Karpas-422 (cell line): ENCODE data around the gene IRGQ. TPM values are rescaled to one million over a fixed set of nuclear protein-coding genes. Genes with fewer than 3 reads are reported as not detected.
"Not testable (repeated sequence)": the region's sequence is repeated elsewhere in the genome, so short reads cannot be mapped to it uniquely, and the experiment has no call there.

Source experiments
- DNase-seq: peaks from one replicate; pipeline ENCODE4 v3.0.0-alpha.2; 2015
- H2AFZ ChIP-seq: fragments of 200-600 bp; sonication (generic); 2 replicates; pipeline ENCODE4 v1.6.1; 2014; ENCODE audit warnings: antibody characterized with exemption, low read length, mixed read lengths
- H3K27ac ChIP-seq: fragments of 200-600 bp; sonication (generic); 2 replicates; pipeline ENCODE4 v1.5.1; 2014; ENCODE audit warnings: mild to moderate bottlenecking, low read length, moderate library complexity
- H3K27me3 ChIP-seq: fragments of 200-600 bp; sonication (generic); 2 replicates; pipeline ENCODE4 v1.6.1; 2014; ENCODE audit warnings: low read length, mixed read lengths
- H3K36me3 ChIP-seq: fragments of 200-600 bp; sonication (generic); 2 replicates; pipeline ENCODE4 v1.6.1; 2014; ENCODE audit warnings: low read length, mixed read lengths; ENCODE audit not compliant: insufficient read depth
- H3K4me1 ChIP-seq: fragments of 200-600 bp; sonication (generic); 2 replicates; pipeline ENCODE4 v1.6.1; 2014; ENCODE audit warnings: mild to moderate bottlenecking, low read length, mixed read lengths
- H3K4me2 ChIP-seq: fragments of 200-600 bp; sonication (generic); 2 replicates; pipeline ENCODE4 v1.6.1; 2014; ENCODE audit warnings: low read length, low read depth, mild to moderate bottlenecking; ENCODE audit not compliant: poor library complexity, severe bottlenecking
- H3K4me3 ChIP-seq: fragments of 200-600 bp; sonication (generic); 2 replicates; pipeline ENCODE4 v1.5.1; 2014; ENCODE audit warnings: mild to moderate bottlenecking, antibody characterized with exemption, low read length, mixed read lengths
- H3K79me2 ChIP-seq: fragments of 200-600 bp; sonication (generic); 2 replicates; pipeline ENCODE4 v1.6.1; 2014; ENCODE audit warnings: mild to moderate bottlenecking, low read length, mixed read lengths
- H3K9ac ChIP-seq: fragments of 200-600 bp; sonication (generic); 2 replicates; pipeline ENCODE4 v1.6.0; 2014; ENCODE audit warnings: low read length
- H3K9me2 ChIP-seq: fragments of 200-600 bp; sonication (generic), shearing (Covaris generic); replicated peaks from 2 replicates; pipeline ENCODE4 v1.6.0; 2014; ENCODE audit warnings: mild to moderate bottlenecking, low read length, moderate library complexity; ENCODE audit not compliant: insufficient read depth
- H3K9me3 ChIP-seq: fragments of 300-700, 200-600 bp; sonication (generic); 2 replicates; pipeline ENCODE4 v1.6.1; 2014; ENCODE audit warnings: low read length, mixed read lengths
- H4K20me1 ChIP-seq: fragments of 200-600 bp; sonication (generic); 2 replicates; pipeline ENCODE4 v1.6.1; 2014; ENCODE audit warnings: mild to moderate bottlenecking, antibody characterized with exemption, low read length, low read depth; ENCODE audit not compliant: insufficient read depth
- total RNA-seq: library from RNA; depleted of rRNA; stranded (reverse); fragments of >200 nt; shearing (Covaris generic); gene quantifications from 2 replicates; pipeline ENCODE4 v1.2.3, GENCODE V29; 2014; ENCODE audit warnings: low replicate concordance

The IRGQ gene
- total RNA-seq, 1 experiment from 2014 or later = 10.8 TPM

DNA sequence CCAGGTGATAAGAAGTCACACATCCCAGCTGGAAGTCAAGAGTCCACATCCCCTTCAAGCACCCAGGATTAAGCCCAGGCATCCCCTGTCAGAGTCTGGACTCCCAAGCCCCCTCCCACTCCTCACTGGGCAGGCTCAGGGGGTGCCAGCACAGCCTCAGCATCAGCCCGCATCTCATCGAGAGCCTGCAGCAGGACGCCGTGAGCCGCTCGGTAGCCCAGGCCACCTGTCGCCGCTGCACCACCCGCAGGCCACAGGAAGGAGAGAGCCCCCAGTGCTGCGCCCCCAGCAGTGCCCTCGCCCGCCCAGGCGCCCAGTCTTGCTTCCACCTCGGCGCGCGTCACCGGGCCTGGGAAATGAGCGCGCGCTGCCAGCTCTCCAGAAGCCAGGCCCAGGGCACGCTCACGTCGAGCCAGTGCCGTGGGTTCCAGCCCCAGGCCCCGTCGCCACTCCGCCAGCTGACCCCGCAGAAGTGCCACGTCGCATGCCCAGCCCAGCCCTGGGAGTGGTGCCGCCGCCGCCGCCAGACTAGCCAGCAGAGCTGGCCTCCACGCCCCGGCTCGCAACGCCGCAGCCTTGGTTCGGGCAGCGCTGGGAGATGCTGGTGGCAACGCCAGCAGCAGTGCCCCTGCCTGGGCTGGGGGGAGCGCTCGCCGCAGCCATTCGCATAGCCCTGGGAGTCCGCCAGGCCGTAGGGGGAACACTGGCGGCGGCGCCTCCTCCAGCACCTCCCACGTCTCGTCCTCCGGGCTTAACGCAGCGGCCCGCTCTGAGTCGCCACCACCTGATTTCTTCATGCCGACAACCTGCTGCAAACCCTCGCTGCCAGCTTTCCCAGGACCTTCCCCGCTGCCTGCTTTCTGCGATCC lies 3.8 kb downstream of the IRGQ start:
- no peaks in the 10 kb centered on the region for H3K9me2 ChIP-seq
- H3K4me2 ChIP-seq = no peak overlapping the region
- H3K27ac ChIP-seq = no peak overlapping the region
- no peak overlapping the region for H3K9ac ChIP-seq
- H3K4me3 ChIP-seq = no peak overlapping the region
- no peaks in the 10 kb centered on the region for H3K9me3 ChIP-seq
- H3K79me2 ChIP-seq = peaks cover 28% of the 10 kb centered on the region
- peaks cover 9% of the 10 kb centered on the region for H3K4me1 ChIP-seq
- H3K36me3 ChIP-seq = peaks cover 3% of the 10 kb centered on the region; the same call in 1 of the 2 replicates
- no peak overlapping the region for H2AFZ ChIP-seq
- H4K20me1 ChIP-seq = no peaks in the 10 kb centered on the region
- DNase-seq = no peak
- no peaks in the 10 kb centered on the region for H3K27me3 ChIP-seq

DNA sequence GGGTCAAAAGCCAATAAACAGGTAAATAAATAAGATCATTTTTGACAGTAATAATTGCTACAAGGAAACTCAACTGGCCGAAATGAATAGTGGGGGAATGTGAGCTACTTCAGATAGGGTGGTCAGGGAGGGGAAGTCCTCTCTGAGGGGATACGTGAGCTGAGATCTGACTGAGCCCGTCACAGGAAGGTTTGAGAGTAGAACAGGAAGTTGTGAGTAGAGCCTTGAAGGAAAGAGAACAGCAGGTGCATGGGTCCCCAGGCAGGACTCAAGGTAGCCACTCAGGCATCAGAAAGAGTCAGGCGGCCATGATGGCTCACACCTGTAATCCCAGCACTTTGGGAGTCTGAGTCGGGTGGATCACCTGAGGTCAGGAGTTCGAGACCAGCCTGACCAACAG lies 6.3 kb downstream of the IRGQ start:
- Histone ChIP-seq H4K20me1 (no peaks in the 10 kb centered on the region), H3K79me2 (peaks cover 12% of the 10 kb centered on the region; the same call in 1 of the 2 replicates), H3K4me2 (no peak overlapping the region), H3K4me1 (peaks cover 6% of the 10 kb centered on the region; the same call in 1 of the 2 replicates), H2AFZ (no peak overlapping the region), H3K36me3 (peaks cover 3% of the 10 kb centered on the region; the same call in 1 of the 2 replicates), H3K27ac (no peak overlapping the region), H3K4me3 (no peak overlapping the region), H3K27me3 (no peaks in the 10 kb centered on the region), H3K9me2 (no peaks in the 10 kb centered on the region), H3K9me3 (no peaks in the 10 kb centered on the region), H3K9ac (no peak overlapping the region)
- DNase-seq = no peak

DNA sequence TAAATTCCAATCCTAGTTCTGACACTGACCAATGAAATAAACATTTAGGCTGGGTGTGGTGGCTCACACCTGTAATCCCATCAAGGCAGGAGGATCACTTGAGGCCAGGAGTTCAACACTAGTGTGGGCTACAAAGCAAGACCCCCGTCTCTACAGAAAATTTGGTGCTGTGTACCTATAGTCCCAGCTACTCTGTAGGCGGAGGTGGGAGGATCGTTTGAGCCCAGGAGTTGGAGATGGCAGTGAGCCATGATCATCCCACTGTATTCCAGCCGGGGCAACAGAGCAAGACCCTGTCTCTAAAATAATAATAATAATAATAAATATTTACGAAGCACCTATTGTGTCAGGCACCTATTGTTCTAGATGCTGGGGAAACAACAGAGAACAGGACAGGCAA lies 6.7 kb downstream of the IRGQ start:
- Histone ChIP-seq H3K4me2 (no peak overlapping the region), H3K36me3 (peaks cover 3% of the 10 kb centered on the region; the same call in 1 of the 2 replicates), H3K27me3 (no peaks in the 10 kb centered on the region), H3K9me3 (no peaks in the 10 kb centered on the region), H3K27ac (no peak overlapping the region), H3K9me2 (no peaks in the 10 kb centered on the region), H3K79me2 (peaks cover 11% of the 10 kb centered on the region; the same call in 1 of the 2 replicates), H2AFZ (no peak overlapping the region), H3K4me3 (no peak overlapping the region), H4K20me1 (no peaks in the 10 kb centered on the region), H3K4me1 (peaks cover 6% of the 10 kb centered on the region; the same call in 1 of the 2 replicates), H3K9ac (no peak overlapping the region)
- DNase-seq = no peak

DNA sequence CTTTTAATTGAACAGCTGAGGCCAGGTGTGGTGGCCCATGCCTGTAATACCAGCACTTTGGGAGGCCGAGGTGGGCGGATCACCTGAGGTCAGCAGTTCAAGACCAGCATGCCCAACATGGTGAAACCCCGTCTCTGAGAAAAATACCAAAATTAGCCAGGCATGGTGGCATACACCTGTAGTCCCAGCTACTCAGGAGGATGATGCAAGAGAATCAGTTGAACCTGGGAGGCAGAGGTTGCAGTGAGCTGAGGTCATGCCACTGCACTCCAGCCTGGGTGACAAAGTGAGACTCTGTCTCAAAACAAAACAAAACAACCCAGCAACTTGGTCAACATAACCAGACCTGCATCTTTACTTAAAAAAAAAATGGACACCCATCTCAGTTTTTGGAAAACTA lies 8.9 kb downstream of the IRGQ start:
- H3K79me2 ChIP-seq, H2AFZ ChIP-seq, H3K4me3 ChIP-seq, H3K4me2 ChIP-seq, H3K9me3 ChIP-seq, H4K20me1 ChIP-seq, H3K36me3 ChIP-seq, H3K27ac ChIP-seq, DNase-seq, H3K27me3 ChIP-seq, H3K4me1 ChIP-seq, H3K9me2 ChIP-seq, H3K9ac ChIP-seq: not testable (repeated sequence)

DNA sequence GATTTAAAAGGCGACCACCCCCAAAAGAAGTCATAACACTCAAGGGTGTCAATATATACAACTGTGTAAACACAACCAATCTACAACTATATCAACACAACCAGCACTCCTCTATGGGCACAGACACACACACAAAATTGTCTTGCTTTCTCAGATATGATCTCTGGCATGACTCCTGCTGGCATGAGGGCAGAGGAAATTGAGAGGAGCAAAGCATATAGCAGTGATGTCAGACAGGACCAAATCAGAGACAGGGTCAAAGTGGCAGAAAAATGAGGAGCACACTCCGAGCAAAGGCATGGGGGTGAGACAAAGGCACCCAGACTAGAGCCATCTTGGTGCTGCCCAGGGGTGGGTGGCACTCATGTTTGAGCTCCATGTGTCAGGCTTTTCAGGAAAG lies 9.6 kb downstream of the IRGQ start:
- H3K9ac ChIP-seq = no peak overlapping the region
- no peak for DNase-seq
- no peaks in the 10 kb centered on the region for H3K9me3 ChIP-seq
- H3K4me1 ChIP-seq = no peaks in the 10 kb centered on the region
- H3K4me3 ChIP-seq = no peak overlapping the region
- H4K20me1 ChIP-seq = no peaks in the 10 kb centered on the region
- no peaks in the 10 kb centered on the region for H3K27me3 ChIP-seq
- H3K9me2 ChIP-seq = no peaks in the 10 kb centered on the region
- no peak overlapping the region for H2AFZ ChIP-seq
- H3K36me3 ChIP-seq = no peaks in the 10 kb centered on the region
- no peak overlapping the region for H3K27ac ChIP-seq
- H3K79me2 ChIP-seq = no peaks in the 10 kb centered on the region
- no peak overlapping the region for H3K4me2 ChIP-seq

DNA sequence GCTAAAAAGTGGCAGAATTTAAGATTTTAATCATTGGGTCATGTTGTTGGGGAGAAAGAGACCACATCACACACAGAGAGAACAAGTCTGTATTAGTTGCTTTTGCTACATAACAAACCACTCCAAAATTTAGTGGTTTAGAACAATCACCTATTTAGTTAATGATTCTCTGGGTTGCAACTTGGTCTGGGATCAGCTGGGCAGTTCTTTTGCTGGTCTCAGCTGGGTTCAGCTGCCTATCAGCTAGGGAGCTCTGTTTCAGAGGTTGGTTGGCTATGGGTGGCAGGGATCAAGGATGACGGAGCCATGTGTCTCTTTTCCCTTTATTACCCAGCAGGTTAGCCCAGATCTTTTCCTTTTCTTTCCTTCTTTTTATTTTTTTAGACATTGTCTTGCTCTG lies 11.4 kb downstream of the IRGQ start:
- Histone ChIP-seq H3K4me1 (peaks cover 3% of the 10 kb centered on the region), H3K9me2 (no peaks in the 10 kb centered on the region), H4K20me1 (no peaks in the 10 kb centered on the region), H3K36me3 (no peaks in the 10 kb centered on the region), H3K4me3 (no peak overlapping the region), H3K79me2 (no peaks in the 10 kb centered on the region), H3K9me3 (no peaks in the 10 kb centered on the region), H3K27me3 (no peaks in the 10 kb centered on the region), H2AFZ (no peak overlapping the region), H3K4me2 (no peak overlapping the region), H3K27ac (no peak overlapping the region), H3K9ac (no peak overlapping the region)
- no peak for DNase-seq

DNA sequence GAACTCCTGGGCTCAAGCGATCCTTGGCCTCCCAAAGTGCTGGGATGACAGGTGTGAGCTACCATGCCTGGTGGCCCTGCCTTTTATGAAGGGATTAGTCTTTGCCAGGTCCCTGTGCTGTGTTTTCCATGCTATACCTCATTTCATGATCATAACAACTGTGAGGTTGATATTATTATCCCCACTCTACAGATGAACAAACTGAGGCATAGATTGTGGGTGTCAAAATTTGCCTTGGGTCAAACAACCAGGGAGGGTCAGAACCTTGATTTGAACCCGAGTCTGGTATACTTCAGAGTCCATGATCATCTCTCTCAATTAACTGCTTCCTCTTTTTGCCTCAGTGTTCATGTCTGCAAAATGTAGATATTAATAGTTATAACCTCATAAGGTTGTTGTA lies 13.4 kb downstream of the IRGQ start:
- H3K27ac ChIP-seq = no peak overlapping the region
- no peaks in the 10 kb centered on the region for H3K9me2 ChIP-seq
- H3K36me3 ChIP-seq = no peaks in the 10 kb centered on the region
- H3K9me3 ChIP-seq = no peaks in the 10 kb centered on the region
- no peaks in the 10 kb centered on the region for H4K20me1 ChIP-seq
- no peak overlapping the region for H2AFZ ChIP-seq
- peaks cover 3% of the 10 kb centered on the region for H3K4me1 ChIP-seq
- no peak overlapping the region for H3K9ac ChIP-seq
- DNase-seq = no peak
- H3K4me2 ChIP-seq = no peak overlapping the region
- H3K79me2 ChIP-seq = no peaks in the 10 kb centered on the region
- H3K27me3 ChIP-seq = no peaks in the 10 kb centered on the region
- no peak overlapping the region for H3K4me3 ChIP-seq

DNA sequence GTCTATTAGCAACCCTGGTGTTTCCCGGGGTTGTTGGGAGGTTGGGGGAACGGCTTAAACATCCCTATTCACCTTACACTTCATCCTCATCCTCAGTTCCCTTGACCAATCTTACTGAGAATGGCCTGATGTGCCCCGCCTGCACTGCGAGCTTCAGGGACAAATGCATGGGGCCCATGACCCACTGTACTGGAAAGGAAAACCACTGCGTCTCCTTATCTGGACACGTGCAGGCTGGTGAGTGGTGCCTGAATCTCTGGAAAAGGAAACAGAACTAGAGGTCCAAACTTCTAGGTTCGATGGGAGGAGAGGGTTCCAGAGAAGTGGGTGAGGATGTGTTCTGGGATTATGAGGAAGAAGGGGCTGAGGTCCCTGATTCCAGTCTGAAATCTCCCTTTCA lies 14.5 kb downstream of the IRGQ start:
- H3K4me3 ChIP-seq = no peak overlapping the region
- H3K79me2 ChIP-seq = no peaks in the 10 kb centered on the region
- H3K9me3 ChIP-seq = no peaks in the 10 kb centered on the region
- H4K20me1 ChIP-seq = no peaks in the 10 kb centered on the region
- no peak overlapping the region for H3K27ac ChIP-seq
- no peaks in the 10 kb centered on the region for H3K36me3 ChIP-seq
- DNase-seq = no peak
- no peak overlapping the region for H3K9ac ChIP-seq
- H3K4me1 ChIP-seq = peaks cover 3% of the 10 kb centered on the region
- H3K9me2 ChIP-seq = no peaks in the 10 kb centered on the region
- no peak overlapping the region for H3K4me2 ChIP-seq
- no peaks in the 10 kb centered on the region for H3K27me3 ChIP-seq
- H2AFZ ChIP-seq = no peak overlapping the region
